CD4-positive, alpha-beta T cell treated with Interleukin-15 for 4 hours (primary cell): ENCODE results near the gene CXCR4.
"Not testable (repeated sequence)": the region's sequence is repeated elsewhere in the genome, so short reads cannot be mapped to it uniquely, and the experiment has no call there.

Experiments used
- DNase-seq: peaks from one replicate; pipeline ENCODE4 v3.0.0-alpha.2; 2020; ENCODE audit warnings: low spot score

CXCR4 gene

GRCh38 chr2:136072621-136073020 is 45.3 kb downstream of the CXCR4 start:
- DNase-seq: no peak

DNA sequence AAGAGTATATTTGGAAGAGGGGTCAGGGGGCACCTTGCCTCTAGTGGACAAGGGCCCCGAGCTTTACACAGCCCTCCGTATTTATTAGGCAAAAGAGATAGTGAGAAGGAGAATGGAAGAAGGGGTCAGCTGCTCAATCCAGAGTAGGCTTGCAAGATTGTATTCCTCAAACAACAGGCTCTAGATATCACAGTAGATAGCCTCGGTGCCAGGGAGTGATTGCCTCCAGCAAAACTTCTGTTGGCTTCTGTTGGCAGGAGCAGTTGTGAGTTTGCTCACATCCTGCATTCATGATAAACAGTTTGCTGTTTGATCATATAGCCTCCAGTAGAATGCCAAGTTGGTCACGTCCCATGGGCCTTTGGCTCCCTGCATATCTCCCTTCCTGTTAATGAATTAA is 46.1 kb downstream of the CXCR4 start:
- DNase-seq: not testable (repeated sequence)

DNA sequence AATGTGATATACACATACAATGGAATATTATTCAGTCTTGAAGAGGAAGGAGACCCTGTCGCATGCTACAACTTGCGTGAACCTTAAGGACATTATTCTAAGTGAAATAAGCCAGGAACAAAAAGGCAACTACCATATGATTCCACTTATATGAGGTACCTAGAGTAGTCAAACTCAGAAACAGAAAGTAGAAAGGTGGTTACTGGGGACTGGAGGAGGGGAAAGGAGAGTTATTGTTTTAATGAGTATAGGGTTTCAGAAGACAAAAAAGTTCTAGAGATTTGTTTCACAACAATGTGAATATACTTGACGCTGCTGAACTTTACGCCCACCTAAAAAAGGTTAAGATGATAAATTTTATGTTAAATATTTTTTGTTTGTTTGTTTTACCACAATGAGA is 47.0 kb downstream of the CXCR4 start:
- DNase-seq: no peak

DNA sequence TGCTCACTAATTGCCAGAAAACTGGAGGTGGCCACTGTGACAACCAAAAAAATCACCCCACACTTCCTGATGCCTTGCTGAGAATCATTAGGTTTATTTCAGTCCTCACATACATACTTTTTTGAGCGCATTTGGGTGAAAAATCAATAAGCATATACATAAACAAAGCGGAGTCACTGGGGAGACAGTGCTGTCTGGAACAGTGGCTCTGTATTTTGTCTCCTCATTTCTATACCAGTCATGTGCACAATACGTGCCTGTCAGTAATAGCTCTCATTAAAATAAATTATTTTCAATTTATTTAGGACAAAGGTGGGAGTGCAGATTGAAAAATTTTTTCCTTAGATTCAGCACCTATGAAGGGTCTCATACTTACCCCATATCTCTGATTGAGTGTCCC is 48.2 kb downstream of the CXCR4 start:
- no peak for DNase-seq

DNA sequence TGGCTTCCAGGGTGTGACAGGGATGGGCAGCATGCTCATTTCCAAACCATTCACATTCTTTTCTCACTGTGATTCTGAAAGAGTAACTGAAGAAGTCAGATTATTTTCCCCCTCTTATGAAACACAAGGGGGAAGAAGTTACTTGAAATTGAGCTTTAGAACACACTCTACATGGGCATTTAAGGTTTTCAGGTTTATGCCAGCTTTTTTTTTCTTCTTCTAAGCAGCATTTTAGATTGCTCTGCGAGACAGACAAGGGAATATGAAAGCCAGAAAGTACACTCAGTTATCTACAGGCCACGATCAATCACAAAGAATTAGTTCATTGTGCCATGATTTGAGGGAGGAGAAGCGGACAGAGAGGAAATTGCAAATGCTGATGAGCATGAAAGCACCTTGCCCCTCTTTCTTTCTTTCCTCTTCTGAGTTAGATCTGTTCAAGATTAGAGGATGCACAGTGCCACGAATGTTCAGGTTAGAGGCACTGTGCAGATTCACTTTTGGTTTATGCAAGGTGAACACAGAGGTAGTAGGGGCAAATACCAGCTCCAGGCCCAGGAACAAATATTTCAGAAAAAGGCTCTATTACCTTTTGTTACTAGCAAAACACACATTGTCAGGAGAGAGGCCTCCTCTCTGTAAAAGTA is 49.2 kb downstream of the CXCR4 start:
- DNase-seq: no peak

DNA sequence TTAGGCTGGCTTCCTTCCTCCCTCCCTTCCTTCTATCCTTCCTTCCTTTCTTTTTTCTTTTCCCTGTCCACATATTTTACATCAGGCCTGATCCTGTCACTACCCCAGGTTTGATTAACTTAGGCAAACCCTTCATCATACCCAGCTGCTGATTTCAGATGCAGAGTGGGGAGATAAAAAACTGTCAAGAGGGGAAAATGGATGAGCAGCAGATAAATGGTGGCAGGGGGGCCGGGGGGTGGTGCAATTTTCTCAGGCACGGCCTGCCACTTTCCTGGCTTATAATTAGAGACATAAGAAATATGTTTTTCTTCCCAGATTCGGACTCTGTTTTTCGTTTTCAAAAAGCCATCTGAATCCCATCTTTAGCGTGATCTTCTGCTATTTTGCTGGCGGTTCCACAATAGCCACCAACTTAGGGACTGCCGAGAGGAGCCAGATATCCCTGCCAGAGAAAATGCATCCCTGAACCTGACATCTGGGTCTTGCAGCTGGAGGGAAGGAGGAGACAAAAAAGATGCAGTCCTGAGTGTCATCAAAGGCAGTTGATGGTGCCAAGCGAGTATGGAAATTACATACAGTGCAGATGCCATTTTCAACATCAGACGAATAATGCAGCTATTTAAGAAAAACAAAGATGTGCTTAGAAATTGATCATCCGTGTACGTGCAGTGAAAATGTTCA is 49.9 kb downstream of the CXCR4 start:
- no peak for DNase-seq

DNA sequence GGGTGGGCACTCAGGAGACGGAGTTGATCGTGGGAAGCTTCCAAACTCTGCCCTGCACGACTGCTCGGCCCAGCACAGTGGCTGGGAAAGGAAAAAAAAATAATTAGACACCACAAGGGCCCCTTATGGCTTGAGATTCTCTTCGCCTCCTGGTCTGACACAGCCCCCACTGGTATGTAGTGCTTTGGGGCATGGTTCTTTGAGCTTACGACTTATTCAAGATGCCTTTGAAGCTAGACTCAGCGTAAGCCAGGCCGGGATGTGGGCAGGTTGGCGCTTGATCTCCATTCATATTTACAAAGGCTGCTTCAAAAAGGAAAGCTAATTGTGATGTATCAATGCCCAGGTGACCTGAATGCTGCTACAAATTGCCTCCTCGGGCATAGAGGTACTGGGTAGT is 50.5 kb downstream of the CXCR4 start:
- DNase-seq: no peak

DNA sequence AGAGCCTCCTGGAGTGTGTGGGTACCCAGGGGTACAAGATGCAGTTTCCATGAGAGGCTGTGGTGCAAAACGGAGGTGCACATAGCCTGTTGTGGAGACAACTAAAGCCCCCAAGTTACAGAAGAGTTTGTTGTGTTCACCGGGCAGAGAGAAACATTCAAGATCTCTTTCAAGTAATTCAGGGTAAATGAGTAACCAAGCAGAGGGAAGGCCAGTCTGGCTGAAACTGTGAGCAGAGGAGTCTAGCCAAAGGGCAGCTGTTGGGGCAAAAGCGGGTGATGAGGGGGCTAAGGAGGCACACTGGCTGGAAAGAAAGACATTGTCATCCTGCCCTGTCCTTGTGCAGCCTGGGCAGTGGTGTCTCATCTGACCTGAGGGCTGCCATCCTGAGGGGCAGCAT is 52.0 kb downstream of the CXCR4 start:
- no peak for DNase-seq

DNA sequence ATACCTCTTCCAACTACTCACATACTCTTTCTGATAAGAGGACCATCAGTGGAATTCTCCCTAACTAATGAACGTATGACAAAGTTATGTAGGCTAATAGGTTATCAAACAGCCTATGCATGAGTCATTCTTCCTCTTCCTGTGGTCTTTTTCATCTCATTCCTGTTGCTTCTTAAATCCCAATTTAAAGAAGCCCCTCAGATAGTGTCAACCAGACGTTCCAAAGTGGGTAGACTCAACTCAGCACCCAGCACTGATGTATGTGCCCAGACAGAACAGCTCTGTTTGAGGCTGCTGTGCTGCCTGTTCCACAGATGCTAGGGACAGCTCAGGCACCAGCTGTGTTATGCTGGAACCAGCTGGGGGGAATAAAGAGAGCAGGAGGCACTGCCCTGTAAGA is 52.6 kb downstream of the CXCR4 start:
- DNase-seq: no peak
